Ovary (tissue), 9 donors: ENCODE measurements around the gene LCE1E. TPM values are rescaled to one million over a fixed set of nuclear protein-coding genes. Genes with fewer than 3 reads are reported as not detected.

Experiments
- DNase-seq, 5 donors: peaks; one replicate each; pipeline ENCODE4 v3.0.0-alpha.2; 2019 to 2020
- H3K27ac ChIP-seq, 2 donors: fragments of 200-600 bp; one replicate each; pipeline versions ENCODE4 v1.5.1 to v1.8.0; 2019 to 2022
- H3K27me3 ChIP-seq: fragments of 200-600 bp; one replicate; pipeline ENCODE4 v1.8.0; 2022
- H3K36me3 ChIP-seq: fragments of 200-600 bp; sonication (generic); one replicate; pipeline ENCODE4 v1.5.1; 2019
- H3K4me1 ChIP-seq: one replicate; pipeline ENCODE4 v1.8.1; 2013; ENCODE audit warnings: mild to moderate bottlenecking, moderate library complexity; ENCODE audit not compliant: insufficient read depth
- H3K4me3 ChIP-seq: fragments of 200-600 bp; sonication (generic); one replicate; pipeline ENCODE4 v1.5.1; 2017
- H3K9me3 ChIP-seq, 2 donors: fragments of 200-600 bp in 1 of 2; sonication (generic) in 1 of 2; one replicate each; pipeline versions ENCODE4 v1.5.1 to v1.8.1; 2013 to 2019; ENCODE audit warnings: mild to moderate bottlenecking in 1 of 2, moderate library complexity in 1 of 2
- EP300 ChIP-seq: sonication (generic); formaldehyde crosslinking; IDR thresholded peaks from one replicate; pipeline ENCODE4 v1.6.1; 2017; ENCODE audit warnings: antibody characterized with exemption
- POLR2A ChIP-seq: fragments of 450-650 bp; IDR thresholded peaks from one replicate; pipeline ENCODE4 v1.6.1; 2017; ENCODE audit warnings: antibody characterized with exemption, mild to moderate bottlenecking, moderate library complexity
- WGBS, 3 donors: extraction: QIAGEN DNeasy Blood & Tissue Kit in 1 of 3; methylation state at CpG; one replicate each; pipeline versions ENCODE4 v1.1.5 to v1.1.7; 2013 to 2017; 5-methylcytosine and 5-hydroxymethylcytosine counted together
- intact Hi-C, 4 donors: fragments of 100-400 bp; cut with DNase I; formaldehyde crosslinking; loops; one replicate each; pipeline versions ENCODE4 v1.11.0 to v1.15.1; 2022 to 2023
- polyA plus RNA-seq, 2 donors: library from polyadenylated mRNA; stranded (reverse); fragments of 200-250 nt in 1 of 2; fragments of 350-450 nt in 1 of 2; fragmentation: Illumina TruSeq in 1 of 2; extraction: RNeasy Lipid Tissue Mini Kit (QIAGEN cat#74804) in 1 of 2; gene quantifications; one replicate each; pipeline ENCODE4 v1.2.3, GENCODE V29; 2013 to 2014
- total RNA-seq, 7 donors: library from RNA; depleted of rRNA in 2 of 7; stranded (reverse); fragments of >200 nt in 2 of 7; fragmentation: NEBNext Ultra II Directional in 3 of 7; extraction: Animal tissue kit (Norgen Biotek cat#: 25700) in 3 of 7; gene quantifications; one replicate each; pipeline versions ENCODE4 v1.1.0 to v1.2.4, GENCODE V29; 2016 to 2023
- TF ChIP-seq, protein P1 (sequence below), 3 donors: fragments of 450-650 bp in 2 of 3; fragments of 200-600 bp in 1 of 3; IDR thresholded peaks; one replicate each; pipeline versions ENCODE4 v1.5.1 to v1.8.0; 2016 to 2022; ENCODE audit warnings: antibody characterized with exemption in 3 of 3, mild to moderate bottlenecking in 1 of 3
- donor health status: DM: no; HTN: no; CAD: no; lungs with moderate emphysema.
- donor health status: DM: no; HTN: no; CAD: no.
- donor health status: Bipolar disorder and iron deficiency.
- donor health status: DM: yes; HTN: yes; CAD: no.
- donor health status: DM: no; HTN: no; CAD: no.
- donor health status: DM: yes; HTN: yes; CAD: no.

Gene LCE1E
- total and polyA plus RNA-seq, 9 donors: not detected

DNA sequence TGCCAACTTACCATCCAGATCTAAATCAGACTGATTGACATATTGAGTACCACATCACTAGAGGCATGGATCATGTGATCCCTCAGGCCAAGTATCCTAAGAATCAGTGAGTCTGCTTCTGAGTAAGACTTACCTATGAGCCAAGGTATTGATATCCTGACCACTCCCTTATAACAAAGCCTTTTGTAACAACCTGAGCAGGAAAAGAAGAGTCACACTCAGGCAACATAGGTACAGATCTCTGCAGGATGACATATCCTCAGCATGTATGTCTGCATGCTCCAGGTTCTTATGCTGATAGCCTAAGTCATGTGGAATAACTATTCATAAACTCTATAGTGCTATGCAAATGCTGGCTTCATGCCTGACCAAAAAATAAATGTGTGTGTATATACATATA lies 38.9 kb downstream of the LCE1E start:
- Histone ChIP-seq H3K27ac (no peak overlapping the region), H3K9me3 (no peaks in the 10 kb centered on the region), H3K27me3 (no peaks in the 10 kb centered on the region), H3K36me3 (no peaks in the 10 kb centered on the region), H3K4me1 (no peaks in the 10 kb centered on the region), H3K4me3 (no peak overlapping the region)
- DNase-seq: no peak
- TF ChIP-seq POLR2A: no peak
- TF ChIP-seq, protein P1, sequence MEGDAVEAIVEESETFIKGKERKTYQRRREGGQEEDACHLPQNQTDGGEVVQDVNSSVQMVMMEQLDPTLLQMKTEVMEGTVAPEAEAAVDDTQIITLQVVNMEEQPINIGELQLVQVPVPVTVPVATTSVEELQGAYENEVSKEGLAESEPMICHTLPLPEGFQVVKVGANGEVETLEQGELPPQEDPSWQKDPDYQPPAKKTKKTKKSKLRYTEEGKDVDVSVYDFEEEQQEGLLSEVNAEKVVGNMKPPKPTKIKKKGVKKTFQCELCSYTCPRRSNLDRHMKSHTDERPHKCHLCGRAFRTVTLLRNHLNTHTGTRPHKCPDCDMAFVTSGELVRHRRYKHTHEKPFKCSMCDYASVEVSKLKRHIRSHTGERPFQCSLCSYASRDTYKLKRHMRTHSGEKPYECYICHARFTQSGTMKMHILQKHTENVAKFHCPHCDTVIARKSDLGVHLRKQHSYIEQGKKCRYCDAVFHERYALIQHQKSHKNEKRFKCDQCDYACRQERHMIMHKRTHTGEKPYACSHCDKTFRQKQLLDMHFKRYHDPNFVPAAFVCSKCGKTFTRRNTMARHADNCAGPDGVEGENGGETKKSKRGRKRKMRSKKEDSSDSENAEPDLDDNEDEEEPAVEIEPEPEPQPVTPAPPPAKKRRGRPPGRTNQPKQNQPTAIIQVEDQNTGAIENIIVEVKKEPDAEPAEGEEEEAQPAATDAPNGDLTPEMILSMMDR (IDR thresholded peaks at IDR 0.05): no peak
- no peak for TF ChIP-seq EP300
- intact Hi-C loops: no loop called here

DNA sequence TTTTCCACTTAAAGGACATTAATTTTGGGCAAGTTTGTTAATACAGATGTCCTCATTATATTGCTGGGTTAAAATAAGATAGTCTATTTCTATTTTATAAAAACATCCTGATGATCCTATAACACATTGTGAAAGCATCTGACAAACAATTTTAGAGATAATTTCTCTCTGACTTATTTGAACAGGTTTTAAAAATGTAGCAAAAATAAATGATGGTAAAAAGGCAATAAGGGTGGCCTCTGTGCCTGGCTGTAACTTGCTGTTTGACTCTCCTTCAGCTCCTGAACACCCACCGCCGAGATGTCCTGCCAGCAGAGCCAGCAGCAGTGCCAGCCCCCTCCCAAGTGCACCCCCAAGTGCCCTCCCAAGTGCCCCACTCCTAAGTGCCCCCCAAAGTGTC lies 41.1 kb downstream of the LCE1E start, which contains the start of gene LCE1A:
Gene LCE1A (plus strand): TSS at position 301 of the 400 bp plus-strand sequence. CDS start 0 bp downstream, at position 301.
- WGBS, 3 donors: 59 to 90% (median 85%) methylated on average over 2 of the region's 2 CpGs
- H3K36me3 ChIP-seq: no peaks in the 10 kb centered on the region
- H3K9me3 ChIP-seq: no peaks in the 10 kb centered on the region
- intact Hi-C loops: no loop called here
- H3K4me3 ChIP-seq: no peak within 1 kb of the TSS
- no peak within 1 kb of the TSS for H3K27ac ChIP-seq
- no peaks in the 10 kb centered on the region for H3K27me3 ChIP-seq
- TF ChIP-seq POLR2A (no peak), EP300 (no peak)
- TF ChIP-seq, protein P1 (IDR thresholded peaks at IDR 0.05): no peak
- no peak for DNase-seq
- no peaks in the 10 kb centered on the region for H3K4me1 ChIP-seq

DNA sequence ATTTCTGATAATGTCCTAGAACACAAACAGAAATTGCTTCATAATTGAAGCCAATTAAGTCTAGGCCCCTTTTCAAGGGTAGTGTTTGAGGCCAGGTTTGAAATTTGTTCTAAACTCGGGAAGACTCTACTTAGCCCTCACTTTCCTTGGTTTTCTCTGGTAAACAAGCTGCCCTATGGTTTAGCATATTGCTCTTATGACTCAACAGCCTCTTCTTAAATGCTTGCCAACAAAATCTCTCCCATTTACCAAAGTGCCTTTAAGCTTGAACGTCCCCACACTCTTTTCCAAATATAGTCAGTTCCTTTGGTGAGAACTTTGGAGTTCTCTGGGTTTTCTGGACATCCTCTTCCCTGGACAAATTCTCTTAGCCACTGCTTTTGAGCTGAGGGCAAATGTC lies 50.8 kb downstream of the LCE1E start:
- Histone ChIP-seq H3K27me3 (no peaks in the 10 kb centered on the region), H3K36me3 (no peaks in the 10 kb centered on the region), H3K9me3 (no peaks in the 10 kb centered on the region), H3K4me1 (no peaks in the 10 kb centered on the region), H3K27ac (no peak overlapping the region), H3K4me3 (no peak overlapping the region)
- 29 to 46% (median 38%) methylated on average over 2 of the region's 2 CpGs for WGBS, 3 donors
- no peak for DNase-seq
- no peak for TF ChIP-seq POLR2A
- TF ChIP-seq EP300: no peak
- TF ChIP-seq, protein P1 (IDR thresholded peaks at IDR 0.05): no peak
- intact Hi-C loops: no loop called here

Other genes starting within 250 kb of the LCE1E start
- gene LCE3E, start 219.5 kb upstream of the LCE1E start, total RNA-seq: not detected
- not detected for gene LCE3E, start 219.5 kb upstream of the LCE1E start, polyA plus RNA-seq
- not detected for gene LCE3D, start 205.7 kb upstream of the LCE1E start, total RNA-seq
- gene LCE3D, start 205.7 kb upstream of the LCE1E start, polyA plus RNA-seq: not detected
- gene LCE3C, start 186.0 kb upstream of the LCE1E start, total RNA-seq: not detected
- not detected for gene LCE3C, start 186.0 kb upstream of the LCE1E start, polyA plus RNA-seq
- gene LCE3B, start 172.4 kb upstream of the LCE1E start, total RNA-seq: not detected
- gene LCE3B, start 172.4 kb upstream of the LCE1E start, polyA plus RNA-seq: not detected
- not detected for gene LCE3A, start 163.2 kb upstream of the LCE1E start, total RNA-seq
- gene LCE3A, start 163.2 kb upstream of the LCE1E start, polyA plus RNA-seq: not detected
- gene LCE2D, start 122.9 kb upstream of the LCE1E start, total RNA-seq: not detected
- gene LCE2D, start 122.9 kb upstream of the LCE1E start, polyA plus RNA-seq: not detected
- not detected for gene LCE2C, start 111.0 kb upstream of the LCE1E start, total RNA-seq
- gene LCE2C, start 111.0 kb upstream of the LCE1E start, polyA plus RNA-seq: not detected
- gene LCE2B, start 100.1 kb upstream of the LCE1E start, total RNA-seq: not detected
- not detected for gene LCE2B, start 100.1 kb upstream of the LCE1E start, polyA plus RNA-seq
- gene LCE2A, start 87.9 kb upstream of the LCE1E start, total RNA-seq: not detected
- not detected for gene LCE2A, start 87.9 kb upstream of the LCE1E start, polyA plus RNA-seq
- not detected for gene LCE4A, start 78.1 kb upstream of the LCE1E start, total RNA-seq
- gene LCE4A, start 78.1 kb upstream of the LCE1E start, polyA plus RNA-seq: not detected
- not detected for gene KPRP, start 28.2 kb upstream of the LCE1E start, total RNA-seq
- not detected for gene KPRP, start 28.2 kb upstream of the LCE1E start, polyA plus RNA-seq
- not detected for gene LCE1F, start 11.1 kb upstream of the LCE1E start, total RNA-seq
- gene LCE1F, start 11.1 kb upstream of the LCE1E start, polyA plus RNA-seq: not detected
- gene LCE1D, start 10.5 kb downstream of the LCE1E start, total RNA-seq: not detected
- gene LCE1D, start 10.5 kb downstream of the LCE1E start, polyA plus RNA-seq: not detected
- gene LCE1C, start 20.4 kb downstream of the LCE1E start, total RNA-seq: not detected
- not detected for gene LCE1C, start 20.4 kb downstream of the LCE1E start, polyA plus RNA-seq
- gene LCE1B, start 25.7 kb downstream of the LCE1E start, total RNA-seq: not detected
- not detected for gene LCE1B, start 25.7 kb downstream of the LCE1E start, polyA plus RNA-seq
- not detected for gene LCE1A, start 41.2 kb downstream of the LCE1E start, total RNA-seq
- not detected for gene LCE1A, start 41.2 kb downstream of the LCE1E start, polyA plus RNA-seq
- not detected for gene LCE6A, start 56.6 kb downstream of the LCE1E start, total RNA-seq
- not detected for gene LCE6A, start 56.6 kb downstream of the LCE1E start, polyA plus RNA-seq
- not detected for gene LCE7A, start 73.7 kb downstream of the LCE1E start, total RNA-seq
- gene LCE7A, start 73.7 kb downstream of the LCE1E start, polyA plus RNA-seq: not detected
- under 1 TPM in 1 of 7 donors, not detected in 6; 0.35 TPM for gene SMCP, start 92.1 kb downstream of the LCE1E start, total RNA-seq
- under 1 TPM in 1 of 2 donors, not detected in 1; 0.18 TPM for gene SMCP, start 92.1 kb downstream of the LCE1E start, polyA plus RNA-seq
- not detected for gene IVL, start 122.3 kb downstream of the LCE1E start, total RNA-seq
- gene IVL, start 122.3 kb downstream of the LCE1E start, polyA plus RNA-seq: not detected
- gene SPRR5, start 160.9 kb downstream of the LCE1E start, total RNA-seq: not detected
- gene SPRR5, start 160.9 kb downstream of the LCE1E start, polyA plus RNA-seq: not detected
- not detected for gene SPRR4, start 184.4 kb downstream of the LCE1E start, total RNA-seq
- not detected for gene SPRR4, start 184.4 kb downstream of the LCE1E start, polyA plus RNA-seq
- not detected for gene SPRR1A, start 197.8 kb downstream of the LCE1E start, total RNA-seq
- not detected for gene SPRR1A, start 197.8 kb downstream of the LCE1E start, polyA plus RNA-seq
- gene SPRR3, start 215.5 kb downstream of the LCE1E start, total RNA-seq: under 1 TPM in 1 of 7 donors, not detected in 6; 0.85 TPM
- not detected for gene SPRR3, start 215.5 kb downstream of the LCE1E start, polyA plus RNA-seq
- not detected for gene SPRR1B, start 244.9 kb downstream of the LCE1E start, total RNA-seq
- not detected for gene SPRR1B, start 244.9 kb downstream of the LCE1E start, polyA plus RNA-seq